Measurements from ENCODE around the gene SHISA7.
A peak's percentile ranks its signal among the peaks of the same experiment; 100 is the strongest.
"Not testable (repeated sequence)": the region's sequence is repeated elsewhere in the genome, so short reads cannot be mapped to it uniquely, and the experiment has no call there.

Gene SHISA7

GRCh38 chr19:55463583-55464031 is 20.5 kb upstream of the SHISA7 start:
- no peak for DNase-seq (ENCODE audit: low read depth)

- DNase-seq (ENCODE audit: low read depth): no peak
Measured at GRCh38 chr19:55462722-55463121, 19.6 kb upstream of the SHISA7 start.

DNA sequence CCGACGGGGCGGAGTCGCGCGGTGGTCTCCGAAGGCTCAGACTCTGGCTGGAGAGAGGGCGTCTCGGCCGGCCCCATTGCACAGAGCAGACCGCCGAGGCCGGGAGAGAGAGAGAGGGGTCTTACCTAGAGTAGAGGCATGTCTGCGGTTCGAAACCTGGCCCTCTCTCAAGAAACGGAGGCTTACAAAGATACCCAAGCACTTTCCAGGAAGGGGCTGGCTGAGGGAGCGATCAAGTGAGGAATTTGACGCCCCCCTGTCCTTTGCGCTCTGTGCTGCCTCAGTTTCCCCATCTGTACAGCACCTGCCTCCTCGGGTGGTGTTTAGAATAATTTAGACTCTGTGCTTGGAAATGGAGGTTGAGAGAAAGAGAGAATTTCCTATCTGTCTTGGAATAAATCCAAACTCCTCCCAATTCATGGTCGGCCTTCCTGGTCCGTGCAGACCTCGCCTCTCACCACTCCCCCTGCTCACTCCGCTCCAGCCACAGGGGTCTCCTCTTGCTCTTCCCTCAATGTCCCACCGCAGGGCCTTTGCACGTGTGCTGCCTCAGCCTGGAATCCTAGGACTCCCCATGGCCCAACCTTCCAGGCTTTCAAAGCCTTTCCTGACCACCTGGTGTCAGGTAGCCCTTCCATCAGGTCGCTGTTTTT is 19.0 kb upstream of the SHISA7 start:
- no peak for DNase-seq (ENCODE audit: low read depth)

GRCh38 chr19:55461259-55461973 is 18.3 kb upstream of the SHISA7 start, which contains the start of gene ISOC2:
ISOC2 (minus strand) TSS chr19:55461642; CDS start chr19:55456486, 5,156 bp downstream.
- DNase-seq (ENCODE audit: low read depth): peak; percentile 100

GRCh38 chr19:55460670-55461258 is 17.7 kb upstream of the SHISA7 start:
- no peak for DNase-seq (ENCODE audit: low read depth)

DNA sequence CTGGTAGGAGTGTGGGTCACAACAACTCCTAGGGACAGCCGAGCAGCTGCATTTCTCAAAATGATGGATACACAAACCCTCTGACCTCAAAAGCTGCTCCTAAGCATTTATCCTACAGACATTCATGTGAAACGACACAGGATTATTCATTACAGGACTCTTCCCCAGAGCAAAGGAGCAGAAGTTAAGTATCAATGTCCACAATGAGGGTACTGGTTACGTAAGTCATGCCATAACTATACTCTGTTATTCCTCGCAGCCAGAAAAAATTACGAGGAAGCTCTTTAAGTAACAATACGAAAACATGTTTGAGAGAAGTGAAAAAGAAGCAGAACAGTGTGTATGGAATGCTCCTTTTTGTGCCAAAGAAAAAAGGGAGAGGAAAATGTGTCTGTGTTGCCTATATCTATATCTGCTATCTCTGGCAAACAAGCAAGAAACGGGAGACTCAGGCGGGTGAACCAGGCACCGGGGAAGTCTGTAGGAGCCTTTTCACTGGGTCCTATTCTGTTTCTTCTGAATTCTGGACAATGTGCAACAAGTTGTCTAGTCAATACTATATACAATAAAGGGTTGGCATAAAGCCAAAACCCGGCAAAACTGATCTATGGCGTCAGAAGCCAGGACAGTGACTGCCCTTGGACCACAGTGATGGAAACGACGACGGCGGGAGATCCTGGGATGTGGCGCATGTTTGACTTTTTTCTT is 17.0 kb upstream of the SHISA7 start:
- no peak for DNase-seq (ENCODE audit: low read depth)

DNA sequence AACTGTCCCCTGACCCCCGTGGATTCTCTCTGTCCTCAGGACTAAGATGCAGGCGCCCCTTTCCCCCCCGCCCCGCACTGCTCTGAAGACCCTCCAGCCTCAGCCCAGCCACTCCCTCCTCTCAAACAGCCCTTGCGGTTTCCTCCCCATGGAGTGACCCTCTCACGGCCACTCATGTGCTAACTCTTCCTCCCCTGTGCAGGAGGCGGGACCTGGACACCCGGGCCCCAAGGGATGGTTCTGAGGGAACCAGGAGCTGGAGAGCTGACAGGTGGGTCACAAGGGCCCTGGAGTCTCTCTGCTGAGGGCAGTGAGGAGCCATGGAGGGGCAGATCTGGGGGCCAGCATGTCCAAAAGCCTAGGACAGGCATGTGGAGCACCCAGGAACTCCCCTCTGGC is 16.4 kb upstream of the SHISA7 start:
- DNase-seq (ENCODE audit: low read depth): no peak

GRCh38 chr19:55457683-55458457 is 14.8 kb upstream of the SHISA7 start:
- DNase-seq (ENCODE audit: low read depth): no peak

DNA sequence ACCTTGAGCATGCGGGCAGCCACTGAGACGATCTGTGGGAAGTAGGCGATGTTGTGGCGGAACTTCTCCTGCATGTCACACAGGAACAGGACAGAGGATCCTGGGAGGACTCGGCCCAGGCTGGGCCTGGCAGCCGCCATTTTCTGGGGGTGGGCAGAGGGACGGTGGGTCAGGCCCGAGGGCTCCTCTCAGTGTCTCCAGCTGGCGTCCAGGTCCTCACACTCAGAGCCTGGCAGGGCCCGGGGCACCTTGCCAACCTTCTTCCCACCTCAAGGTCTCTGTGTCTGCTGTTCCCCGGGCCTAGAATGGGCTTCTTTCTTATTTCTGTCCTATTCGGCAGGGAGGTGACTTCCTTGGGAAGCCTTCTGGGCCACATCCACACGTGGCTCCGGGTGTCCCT is 13.2 kb upstream of the SHISA7 start:
- no peak for DNase-seq (ENCODE audit: low read depth)

DNA sequence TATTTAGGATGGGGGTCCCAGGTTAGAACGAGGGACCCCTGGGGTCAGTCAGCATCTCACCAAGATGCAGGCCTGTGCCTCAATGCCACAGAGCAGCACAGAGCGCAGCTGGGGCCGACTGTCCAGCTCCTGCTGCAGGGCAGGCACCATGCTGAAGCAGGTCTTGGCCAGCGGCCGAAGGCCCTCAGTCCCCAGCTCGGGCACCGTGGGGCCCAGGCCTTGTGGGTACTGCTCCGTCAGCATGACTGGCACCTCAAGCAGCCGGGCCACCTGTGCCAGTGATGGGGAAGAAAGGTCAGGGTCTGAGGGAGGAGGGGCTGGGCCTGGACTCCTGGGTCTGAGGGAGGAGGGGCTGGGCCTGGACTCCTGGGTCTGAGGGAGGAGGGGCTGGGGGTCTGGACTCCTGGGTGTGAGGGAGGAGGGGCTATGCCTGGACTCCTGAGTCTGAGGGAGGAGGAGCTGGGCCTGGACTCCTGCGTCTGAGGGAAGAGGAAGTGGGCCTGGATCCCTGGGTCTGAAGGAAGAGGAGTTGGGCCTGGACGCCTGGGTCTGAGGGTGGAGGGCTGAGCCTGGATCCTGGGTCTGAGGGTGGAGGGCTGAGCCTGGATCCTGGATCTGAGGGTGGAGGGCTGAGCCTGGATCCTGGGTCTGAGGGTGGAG is 12.6 kb upstream of the SHISA7 start:
- no peak for DNase-seq (ENCODE audit: low read depth)

DNA sequence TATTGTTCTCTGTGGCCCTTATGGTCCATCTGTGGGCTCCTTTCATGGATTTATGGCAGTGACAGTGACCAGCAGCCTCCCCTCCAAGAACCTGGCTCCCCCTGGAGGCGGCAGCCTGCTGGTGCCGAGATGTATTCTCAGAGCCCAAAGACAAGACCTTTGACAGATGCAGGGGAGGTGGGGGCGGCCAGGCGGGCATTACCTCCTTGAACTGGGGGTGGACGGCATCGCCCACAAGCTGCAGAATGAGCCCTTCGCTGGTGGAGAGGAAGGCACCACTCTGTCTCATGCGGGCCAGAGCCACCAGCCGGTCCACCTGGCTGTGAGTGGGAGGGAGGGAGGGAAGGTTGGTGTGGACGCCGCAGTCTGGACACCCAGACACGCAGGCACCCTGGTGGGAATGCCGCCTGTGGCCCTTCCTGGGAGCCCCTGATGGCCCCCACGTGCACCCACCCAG is 11.7 kb upstream of the SHISA7 start:
- DNase-seq (ENCODE audit: low read depth): peak; percentile 42

DNA sequence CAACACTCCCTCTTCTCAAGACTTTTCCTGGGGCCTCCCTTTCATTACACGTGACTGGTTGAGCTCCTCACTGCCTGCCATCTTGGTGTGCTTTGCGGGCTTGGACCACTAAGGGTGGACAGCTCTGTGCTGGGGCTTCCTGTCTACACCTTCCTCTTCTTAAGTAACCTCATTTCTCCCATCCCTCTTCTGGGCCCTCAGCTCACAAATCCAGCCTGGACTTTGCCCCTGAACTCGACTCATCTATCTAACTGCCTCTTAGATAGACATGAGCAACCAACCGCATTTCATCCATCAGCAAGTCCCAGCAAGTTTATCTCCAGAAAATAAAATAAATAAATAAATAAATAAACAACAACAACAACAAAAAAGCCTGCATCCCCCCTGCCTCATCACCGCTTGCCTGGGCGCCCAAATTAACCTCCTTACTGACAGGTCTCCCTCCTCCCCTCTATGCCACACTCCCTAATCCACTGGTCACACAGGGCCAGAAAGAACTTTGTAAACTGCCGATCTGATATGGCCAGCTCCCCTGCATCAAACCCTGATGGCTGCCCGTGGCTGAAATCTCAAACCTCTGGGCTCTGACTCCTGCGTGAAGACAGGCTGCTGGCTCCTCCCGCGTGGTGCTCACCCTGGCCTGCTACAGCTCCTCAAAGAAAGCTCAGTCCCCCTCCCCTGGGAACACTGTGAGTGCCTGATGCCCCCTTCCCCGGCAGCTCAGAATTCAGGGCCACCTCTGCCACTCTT is 10.6 kb upstream of the SHISA7 start:
- no peak for DNase-seq (ENCODE audit: low read depth)

DNA sequence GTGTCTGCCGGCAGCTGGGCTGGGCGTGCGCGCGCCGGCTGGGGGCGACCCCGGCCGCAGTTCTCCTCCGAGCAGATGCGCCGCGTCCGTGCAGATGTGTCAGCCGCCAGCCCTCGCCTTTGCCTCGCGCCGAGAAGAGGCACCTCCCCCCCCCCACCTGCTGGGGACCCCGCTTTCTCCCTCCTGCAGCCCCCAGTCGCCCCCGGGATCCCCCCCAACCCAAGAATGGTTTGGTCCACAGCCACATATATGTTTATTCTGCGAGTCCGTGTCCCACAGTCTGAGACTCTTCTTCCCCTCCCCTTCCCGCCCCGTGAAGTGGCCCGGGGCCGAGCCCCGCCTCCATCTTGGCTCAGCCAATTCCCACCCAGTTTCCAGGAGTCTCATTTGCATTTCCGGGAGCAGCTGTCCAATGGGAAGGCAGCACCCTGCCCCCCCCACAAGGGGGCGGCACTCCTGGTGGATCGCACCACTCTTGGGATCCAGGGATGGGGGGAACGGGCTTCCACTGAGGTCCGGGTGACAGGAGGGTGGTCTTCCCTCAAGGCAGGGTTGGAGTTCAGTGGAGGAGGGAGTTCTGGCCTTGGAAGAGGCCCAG is 9.7 kb upstream of the SHISA7 start:
- peak; percentile 45 for DNase-seq (ENCODE audit: low read depth)

DNA sequence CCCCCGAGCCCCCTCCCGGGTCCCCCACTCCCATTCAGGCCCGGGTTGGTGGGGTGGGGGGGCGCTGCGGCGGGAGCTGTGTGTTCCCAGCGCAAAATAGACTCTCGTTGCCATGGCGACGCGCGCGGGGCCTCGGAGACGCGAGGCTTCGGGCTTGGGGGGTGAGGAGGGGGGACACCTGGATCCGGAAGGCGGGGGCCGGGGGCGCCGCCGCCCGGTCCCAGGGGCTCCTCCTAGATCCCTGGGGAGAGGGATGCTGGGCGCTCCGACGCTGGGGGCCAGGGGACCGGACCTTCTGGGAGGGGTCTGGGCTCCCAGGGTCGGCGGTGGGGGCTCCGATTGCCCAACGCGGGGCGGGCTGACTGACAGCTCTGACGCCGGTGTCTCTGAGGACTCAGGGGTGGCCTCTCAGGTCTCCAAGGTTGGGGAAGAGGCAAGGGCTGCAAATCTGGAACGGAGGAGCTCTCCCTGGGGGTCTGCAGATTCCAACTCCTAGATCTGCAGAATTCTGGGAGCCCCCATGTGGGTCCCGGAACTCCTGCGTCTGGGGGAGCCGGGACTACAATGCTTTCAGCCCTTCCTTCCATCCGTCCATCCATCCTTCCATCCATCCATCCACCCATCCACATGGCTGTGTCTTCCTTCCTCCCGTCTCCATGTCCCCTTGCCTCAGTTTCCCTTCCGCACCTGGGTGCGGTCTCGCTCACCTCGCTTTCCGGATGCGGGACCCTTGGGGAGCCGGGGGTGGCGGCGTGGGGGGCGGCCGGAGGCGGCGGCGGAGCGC is 9.1 kb upstream of the SHISA7 start:
- no peak for DNase-seq (ENCODE audit: low read depth)

DNA sequence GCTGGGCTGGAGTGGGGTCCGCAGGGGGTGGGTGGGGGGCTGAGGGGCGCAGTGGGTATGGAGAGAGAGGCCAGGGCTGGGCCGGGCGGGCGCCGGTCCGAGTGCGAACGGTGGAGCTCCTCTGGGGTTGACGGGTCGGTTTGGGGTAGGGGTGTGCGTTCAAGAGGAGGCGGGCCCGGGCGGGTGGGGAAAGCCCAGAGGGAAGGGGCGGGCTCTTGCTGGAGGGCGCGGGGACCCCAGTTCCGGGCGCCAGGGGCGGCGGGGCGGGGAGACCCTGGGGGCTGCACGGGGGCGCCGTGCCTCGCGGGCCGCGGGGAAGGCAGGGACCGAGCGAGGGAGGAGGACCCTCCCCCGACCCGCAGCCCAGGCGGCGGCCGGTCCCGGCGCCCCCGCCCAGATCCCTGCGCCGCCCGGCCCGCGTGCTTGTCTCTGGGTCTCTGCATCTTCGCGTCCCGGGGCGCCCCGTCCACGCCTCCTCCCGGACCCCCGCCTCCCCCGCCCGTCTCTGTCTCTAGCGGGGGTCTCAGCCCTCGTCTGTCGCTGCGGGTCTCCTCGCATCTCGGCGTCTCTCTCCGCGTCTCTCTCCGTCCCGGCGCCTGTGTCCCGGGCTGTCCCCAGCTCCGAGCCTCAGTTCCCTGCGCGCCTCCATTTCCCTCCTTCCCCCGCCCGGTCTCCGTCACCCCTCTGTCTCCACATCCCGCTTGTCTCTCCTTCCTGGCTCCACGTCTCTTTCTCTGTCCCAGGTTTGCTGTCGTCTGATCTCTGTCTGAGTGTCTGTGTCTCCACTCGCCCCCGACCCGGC is 8.3 kb upstream of the SHISA7 start:
- no peak for DNase-seq (ENCODE audit: low read depth)

DNA sequence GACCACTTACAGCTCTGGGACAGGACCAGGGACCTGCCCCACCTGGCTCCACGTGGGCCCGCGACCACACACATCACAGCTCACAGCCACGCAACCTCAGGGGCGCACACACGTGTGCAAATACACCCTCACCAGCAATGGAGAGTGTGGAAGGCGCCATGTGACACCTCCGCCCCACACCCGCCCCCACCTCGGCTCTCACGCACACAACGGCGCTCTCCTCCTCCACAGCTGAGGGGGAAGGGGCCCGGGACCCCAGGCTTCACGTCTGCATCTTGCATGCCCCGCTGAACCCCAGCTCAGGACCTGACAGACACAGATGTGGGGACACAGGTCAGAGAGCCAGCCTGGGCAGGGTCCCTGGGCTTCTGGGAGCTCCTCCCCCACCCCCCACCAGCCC is 6.4 kb upstream of the SHISA7 start:
- no peak for DNase-seq (ENCODE audit: low read depth)

- not testable (repeated sequence) for DNase-seq (ENCODE audit: low read depth)
Measured at GRCh38 chr19:55448175-55448490, 5.0 kb upstream of the SHISA7 start.

DNA sequence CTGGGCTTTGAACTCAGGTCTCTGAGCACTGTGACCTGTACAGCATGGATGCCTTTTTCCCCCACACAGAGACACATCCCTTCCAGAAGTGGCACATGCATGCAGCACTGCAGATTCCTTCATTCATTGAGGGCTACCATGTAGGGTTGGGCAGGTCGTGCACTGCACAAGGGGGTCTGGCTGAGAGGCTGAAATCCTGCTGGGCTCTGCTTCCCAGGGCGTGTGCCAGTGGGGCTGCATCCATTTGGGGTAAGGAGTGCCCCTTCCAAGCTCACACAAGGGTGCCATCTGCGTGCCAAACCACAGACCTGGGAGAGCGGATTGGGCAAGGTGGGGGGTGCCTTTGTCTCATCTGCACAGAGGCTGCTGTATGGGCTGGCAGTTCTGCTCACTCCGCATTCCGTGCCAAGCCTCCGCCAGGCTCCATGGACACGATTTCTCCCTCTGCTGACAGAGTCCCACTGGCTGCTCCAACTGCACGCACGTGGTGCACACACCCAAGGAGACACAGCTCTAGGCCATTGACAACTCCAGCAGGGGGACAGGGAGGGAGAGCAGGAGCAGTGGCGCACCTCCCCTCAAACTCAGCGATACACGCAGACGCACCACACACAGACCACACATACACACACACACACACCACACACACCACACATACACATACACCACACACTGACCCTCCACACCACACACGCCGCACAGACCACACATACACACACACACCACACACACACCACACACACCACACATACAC is 4.5 kb upstream of the SHISA7 start:
- DNase-seq (ENCODE audit: low read depth): no peak

Measured in activated T-cell treated with anti-CD3 and anti-CD28 coated beads for 48 hours (primary cell).